ENCODE results near the gene S1PR2. TPM values are rescaled to one million over a fixed set of nuclear protein-coding genes. Genes with fewer than 3 reads are reported as not detected.

Gene S1PR2
- total RNA-seq, 2 experiments from 2014 or later: 14.6 to 17.2 TPM

- TF ChIP-seq, protein P1, sequence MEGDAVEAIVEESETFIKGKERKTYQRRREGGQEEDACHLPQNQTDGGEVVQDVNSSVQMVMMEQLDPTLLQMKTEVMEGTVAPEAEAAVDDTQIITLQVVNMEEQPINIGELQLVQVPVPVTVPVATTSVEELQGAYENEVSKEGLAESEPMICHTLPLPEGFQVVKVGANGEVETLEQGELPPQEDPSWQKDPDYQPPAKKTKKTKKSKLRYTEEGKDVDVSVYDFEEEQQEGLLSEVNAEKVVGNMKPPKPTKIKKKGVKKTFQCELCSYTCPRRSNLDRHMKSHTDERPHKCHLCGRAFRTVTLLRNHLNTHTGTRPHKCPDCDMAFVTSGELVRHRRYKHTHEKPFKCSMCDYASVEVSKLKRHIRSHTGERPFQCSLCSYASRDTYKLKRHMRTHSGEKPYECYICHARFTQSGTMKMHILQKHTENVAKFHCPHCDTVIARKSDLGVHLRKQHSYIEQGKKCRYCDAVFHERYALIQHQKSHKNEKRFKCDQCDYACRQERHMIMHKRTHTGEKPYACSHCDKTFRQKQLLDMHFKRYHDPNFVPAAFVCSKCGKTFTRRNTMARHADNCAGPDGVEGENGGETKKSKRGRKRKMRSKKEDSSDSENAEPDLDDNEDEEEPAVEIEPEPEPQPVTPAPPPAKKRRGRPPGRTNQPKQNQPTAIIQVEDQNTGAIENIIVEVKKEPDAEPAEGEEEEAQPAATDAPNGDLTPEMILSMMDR (IDR thresholded peaks at IDR 0.05): no peak
- Mint-ChIP-seq H3K4me1 (ENCODE audit: low read depth) (peaks cover 30% of the 10 kb centered on the region), H3K27me3 (no peaks in the 10 kb centered on the region), H3K4me3 (peak overlapping the region; percentile 65), H3K36me3 (ENCODE audit: low read depth) (peaks cover 70% of the 10 kb centered on the region), H3K9me3 (no peaks in the 10 kb centered on the region), H3K27ac (no peak overlapping the region)
- no peak for DNase-seq
- Histone ChIP-seq H3K4me3 (ENCODE audit: low read length) (no peak overlapping the region), H3K36me3 (ENCODE audit: insufficient read depth, low read length) (peaks cover 46% of the 10 kb centered on the region), H3K27ac (ENCODE audit: low read depth in 1 of 2, low read length in 2 of 2) (no peak overlapping the region), H3K9me3 (ENCODE audit: control insufficient read depth in 1 of 2, insufficient read depth in 1 of 2, low read length in 2 of 2) (no peaks in the 10 kb centered on the region), H3K4me1 (ENCODE audit: insufficient read depth, low read length) (peaks cover 39% of the 10 kb centered on the region), H3K27me3 (ENCODE audit: control insufficient read depth in 1 of 2, insufficient read depth in 2 of 2, low read length in 2 of 2) (no peaks in the 10 kb centered on the region)
- POLR2A ChIA-PET: interaction anchor here (1.0 kb wide), 1 partner anchor 149 kb away, joined by 3 read pairs; the partner anchor contains the start of gene PPAN
- intact Hi-C loops (cut with DNase I, micrococcal nuclease): loop anchor here in 1 of 2 experiments (10.0 kb wide), 1 partner anchor 421 kb away; the partner anchor contains the start of gene PIN1
- CTCF ChIA-PET: no interaction called here
- no peak for ATAC-seq (ENCODE audit: poor library complexity)
Observed at GRCh38 chr19:10255358-10255757, 24.2 kb upstream of the S1PR2 start.

GRCh38 chr19:10254244-10254643 lies 23.1 kb upstream of the S1PR2 start:
- Mint-ChIP-seq H3K4me3 (peak overlapping the region; percentile 49), H3K36me3 (ENCODE audit: low read depth) (peaks cover 70% of the 10 kb centered on the region), H3K27me3 (no peaks in the 10 kb centered on the region), H3K4me1 (ENCODE audit: low read depth) (peaks cover 34% of the 10 kb centered on the region), H3K27ac (no peak overlapping the region), H3K9me3 (no peaks in the 10 kb centered on the region)
- no peak overlapping the region for H3K4me3 ChIP-seq (ENCODE audit: low read length)
- no peaks in the 10 kb centered on the region for H3K27me3 ChIP-seq (ENCODE audit: control insufficient read depth in 1 of 2, insufficient read depth in 2 of 2, low read length in 2 of 2)
- CTCF ChIA-PET: interaction anchor here (1.7 kb wide), 1 partner anchor 134 kb away, joined by 6 read pairs; no protein-coding TSS in a partner anchor
- POLR2A ChIA-PET: interaction anchor here (0.6 to 1.0 kb wide), 2 partner anchors 148 to 174 kb away, joined by 3 read pairs; partner anchors contain the start of gene PPAN
- no peaks in the 10 kb centered on the region for H3K9me3 ChIP-seq (ENCODE audit: control insufficient read depth in 1 of 2, insufficient read depth in 1 of 2, low read length in 2 of 2)
- peaks cover 35% of the 10 kb centered on the region for H3K4me1 ChIP-seq (ENCODE audit: insufficient read depth, low read length)
- TF ChIP-seq, protein P1 (IDR thresholded peaks at IDR 0.05): no peak
- H3K27ac ChIP-seq (ENCODE audit: low read depth in 1 of 2, low read length in 2 of 2): no peak overlapping the region
- no peak for ATAC-seq (ENCODE audit: poor library complexity)
- no peak for DNase-seq
- intact Hi-C loops (cut with DNase I, micrococcal nuclease): loop anchor here (5.0 to 10.0 kb wide), 3 partner anchors 37 to 419 kb away; partner anchors contain the start of genes PIN1 (in 1 of the 2) and PPAN (in 1 of the 2)
- peaks cover 46% of the 10 kb centered on the region for H3K36me3 ChIP-seq (ENCODE audit: insufficient read depth, low read length)

- no peaks in the 10 kb centered on the region for H3K27me3 Mint-ChIP-seq
- H3K4me3 Mint-ChIP-seq: peak overlapping the region; percentile 100
- peaks cover 27% of the 10 kb centered on the region for H3K4me1 ChIP-seq (ENCODE audit: insufficient read depth, low read length)
- H3K4me3 ChIP-seq (ENCODE audit: low read length): peak overlapping the region; percentile 86
- peak overlapping the region; percentile 52 to 73 for H3K27ac ChIP-seq (ENCODE audit: low read depth in 1 of 2, low read length in 2 of 2)
- ChIA-PET CTCF (no interaction called here), POLR2A (interaction anchor here (0.6 kb wide), 1 partner anchor 332 kb away, joined by 3 read pairs; no protein-coding TSS in a partner anchor)
- H3K9me3 Mint-ChIP-seq: no peaks in the 10 kb centered on the region
- peaks cover 55% of the 10 kb centered on the region for H3K36me3 Mint-ChIP-seq (ENCODE audit: low read depth)
- no peak for ATAC-seq (ENCODE audit: poor library complexity)
- no peak for DNase-seq
- H3K36me3 ChIP-seq (ENCODE audit: insufficient read depth, low read length): peaks cover 36% of the 10 kb centered on the region
- H3K27ac Mint-ChIP-seq: peak overlapping the region; percentile 98
- intact Hi-C loops (cut with DNase I, micrococcal nuclease): loop anchor here (5.0 to 10.0 kb wide), 3 partner anchors 35 to 418 kb away; partner anchors contain the start of genes PIN1 (in 1 of the 2) and PPAN (in 1 of the 2)
- TF ChIP-seq, protein P1 (IDR thresholded peaks at IDR 0.05): no peak
- no peaks in the 10 kb centered on the region for H3K9me3 ChIP-seq (ENCODE audit: control insufficient read depth in 1 of 2, insufficient read depth in 1 of 2, low read length in 2 of 2)
- H3K4me1 Mint-ChIP-seq (ENCODE audit: low read depth): peaks cover 28% of the 10 kb centered on the region
- H3K27me3 ChIP-seq (ENCODE audit: control insufficient read depth in 1 of 2, insufficient read depth in 2 of 2, low read length in 2 of 2): no peaks in the 10 kb centered on the region
Observed at GRCh38 chr19:10252707-10253106, 21.6 kb upstream of the S1PR2 start.

All from CD4-positive, alpha-beta T cell (primary cell).